ENCODE results near the gene KCP. TPM values are rescaled to one million over a fixed set of nuclear protein-coding genes. Genes with fewer than 3 reads are reported as not detected.

The KCP gene
- total RNA-seq, 1 experiment from 2014 or later, result 0.35 TPM

- DNase-seq (ENCODE audit: low read depth), result no peak
These were observed 34.4 kb downstream of the KCP start for GRCh38 chr7:128876127-128876526.

- DNase-seq (ENCODE audit: low read depth), result no peak
These were observed 35.0 kb downstream of the KCP start for GRCh38 chr7:128875523-128875948.

- DNase-seq (ENCODE audit: low read depth), result no peak
These were observed 36.1 kb downstream of the KCP start for GRCh38 chr7:128874140-128875031.

GRCh38 chr7:128873234-128873633 lies 37.3 kb downstream of the KCP start:
- no peak for DNase-seq (ENCODE audit: low read depth)

- DNase-seq (ENCODE audit: low read depth), result peak; percentile 58
These were observed 38.1 kb downstream of the KCP start for GRCh38 chr7:128872394-128872824.

- no peak for DNase-seq (ENCODE audit: low read depth)
These were observed 39.5 kb downstream of the KCP start for GRCh38 chr7:128871050-128871449.

GRCh38 chr7:128869944-128870285 lies 40.6 kb downstream of the KCP start:
- DNase-seq (ENCODE audit: low read depth), result no peak

GRCh38 chr7:128869138-128869943 lies 41.2 kb downstream of the KCP start:
- DNase-seq (ENCODE audit: low read depth), result no peak

- DNase-seq (ENCODE audit: low read depth), result no peak
These were observed 41.8 kb downstream of the KCP start for GRCh38 chr7:128868624-128869137.

GRCh38 chr7:128867842-128868623 lies 42.5 kb downstream of the KCP start:
- no peak for DNase-seq (ENCODE audit: low read depth)

- no peak for DNase-seq (ENCODE audit: low read depth)
These were observed 43.3 kb downstream of the KCP start for GRCh38 chr7:128867241-128867640.

GRCh38 chr7:128865996-128866877 lies 44.3 kb downstream of the KCP start:
- no peak for DNase-seq (ENCODE audit: low read depth)

GRCh38 chr7:128865303-128865702 lies 45.2 kb downstream of the KCP start:
- DNase-seq (ENCODE audit: low read depth), result no peak

- peak; percentile 58 for DNase-seq (ENCODE audit: low read depth)
These were observed 47.0 kb downstream of the KCP start for GRCh38 chr7:128863433-128863989.

GRCh38 chr7:128862571-128863432 lies 47.7 kb downstream of the KCP start, which contains the start of gene ATP6V1F:
ATP6V1F (plus strand) TSS chr7:128862856; CDS start chr7:128862905, 49 bp downstream.
- DNase-seq (ENCODE audit: low read depth), result peak; percentile 97

GRCh38 chr7:128861957-128862570 lies 48.4 kb downstream of the KCP start:
- no peak for DNase-seq (ENCODE audit: low read depth)

- peak; percentile 20 for DNase-seq (ENCODE audit: low read depth)
These were observed 50.1 kb downstream of the KCP start for GRCh38 chr7:128860158-128861073.

Measured in HT1080 (cell line).